HG03139 (cell line): ENCODE data around the gene AHI1.
"Not testable (repeated sequence)": the region's sequence is repeated elsewhere in the genome, so short reads cannot be mapped to it uniquely, and the experiment has no call there.

Experiments used
- ATAC-seq: cut with Tn5 transposase; IDR thresholded peaks from one replicate; pipeline ENCODE4 v1.9.1; 2021; ENCODE audit not compliant: unreplicated experiment

AHI1 gene

GRCh38 chr6:135506270-135506997, 8.9 kb upstream of the AHI1 start:
- peak; percentile 90 for ATAC-seq

DNA sequence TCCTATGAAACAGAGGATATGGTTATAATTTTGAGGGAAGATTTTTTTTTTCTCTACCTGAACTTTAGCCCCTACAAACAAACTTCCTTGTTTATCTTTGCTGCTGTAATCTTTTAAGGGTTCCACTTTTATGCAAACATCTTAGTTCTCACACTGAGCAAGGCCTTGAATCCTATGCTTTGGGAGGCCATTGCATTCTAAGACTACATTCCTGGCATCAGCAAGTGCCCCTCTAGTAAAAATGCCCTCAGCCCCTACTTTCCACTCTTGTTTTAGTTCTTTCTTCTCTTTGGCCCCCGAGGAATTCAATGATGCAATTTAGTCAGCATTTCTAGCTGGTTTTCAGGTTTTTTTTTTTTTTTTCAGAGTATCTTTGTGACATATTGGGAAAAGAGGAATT, 8.1 kb upstream of the AHI1 start:
- ATAC-seq: no peak

DNA sequence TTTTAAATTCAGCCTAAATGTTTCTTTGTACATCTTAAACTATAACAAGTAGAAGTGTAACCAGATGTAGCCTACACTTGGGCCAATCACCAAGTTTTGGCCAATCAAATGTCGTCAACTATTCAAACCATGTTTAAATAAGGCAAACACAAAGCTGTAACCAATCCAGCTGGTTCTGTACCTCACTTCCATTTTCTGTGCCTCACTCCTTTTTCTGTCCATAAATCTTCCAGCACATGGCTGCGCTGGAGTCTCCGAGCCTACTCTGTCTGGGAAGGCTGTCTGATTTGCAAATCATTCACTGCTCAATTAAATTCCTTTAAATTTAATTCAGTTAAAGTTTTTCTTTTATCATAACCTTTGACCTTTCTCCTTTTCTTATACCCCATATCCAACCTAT, 7.7 kb upstream of the AHI1 start:
- ATAC-seq: no peak

DNA sequence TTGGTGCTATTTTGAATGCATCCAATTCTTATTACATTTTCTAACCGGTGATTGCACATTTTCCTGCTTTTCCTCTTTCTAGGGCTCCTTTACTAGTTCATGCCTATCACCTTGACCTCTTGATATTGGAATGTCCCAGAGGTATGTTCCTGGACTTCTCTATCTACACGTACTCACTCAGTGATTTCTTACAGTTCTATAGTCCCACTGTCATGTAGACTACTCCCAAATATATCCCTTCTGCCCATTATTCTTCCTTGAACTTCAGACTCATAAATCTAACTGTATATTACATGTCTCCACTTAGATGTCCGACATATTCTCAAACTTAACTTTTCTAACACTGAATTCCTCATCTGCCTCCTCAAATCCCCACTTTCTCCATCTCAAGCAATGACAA, 7.2 kb upstream of the AHI1 start:
- no peak for ATAC-seq

- no peak for ATAC-seq
Observed at GRCh38 chr6:135503703-135504475, 6.3 kb upstream of the AHI1 start.

DNA sequence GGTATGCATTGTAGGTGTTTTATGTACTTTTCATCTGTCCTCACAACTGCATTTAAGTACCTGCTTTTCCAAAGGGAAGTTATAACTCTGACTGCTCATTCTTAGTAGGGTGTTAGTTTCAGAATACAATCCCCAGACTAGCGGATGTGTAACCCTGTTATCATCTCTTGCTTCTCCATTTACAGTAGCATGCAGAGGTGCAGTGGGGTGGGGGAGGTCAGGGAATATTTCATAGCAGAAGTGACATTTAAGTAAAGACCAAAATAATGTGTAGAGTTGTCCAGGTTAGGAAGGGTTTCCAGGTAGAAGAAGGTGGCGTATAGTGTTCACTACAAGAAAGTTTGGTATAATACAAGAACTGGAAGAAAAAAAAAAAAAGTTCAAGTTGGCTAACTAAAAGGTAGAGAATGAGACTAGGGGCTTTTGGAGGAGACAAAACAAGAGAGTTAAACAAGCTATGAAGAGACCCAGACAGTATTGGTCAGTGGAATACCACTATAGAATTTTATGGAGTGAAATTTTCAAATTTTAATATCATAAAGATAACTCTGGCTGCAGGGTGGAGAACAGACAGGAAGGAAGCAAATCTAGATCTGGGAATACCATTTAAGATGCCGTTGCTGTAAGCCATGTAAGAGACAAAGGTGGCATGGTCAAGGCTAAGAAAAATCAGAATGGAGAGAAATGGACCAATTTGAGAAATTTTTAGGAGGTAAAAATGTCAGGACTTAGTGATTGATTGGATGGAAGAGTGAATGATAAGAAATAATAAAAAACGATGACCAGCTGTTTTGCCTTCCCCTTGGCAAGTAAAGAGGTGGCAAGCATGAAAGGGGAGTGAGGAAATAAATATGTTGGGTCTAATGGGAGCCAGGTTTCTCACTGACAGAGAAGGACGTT, 2.2 kb upstream of the AHI1 start:
- no peak for ATAC-seq

GRCh38 chr6:135498185-135498841, 773 bp upstream of the AHI1 start:
- ATAC-seq: peak; percentile 29

GRCh38 chr6:135496800-135497411, 634 bp downstream of the AHI1 start:
- no peak for ATAC-seq

DNA sequence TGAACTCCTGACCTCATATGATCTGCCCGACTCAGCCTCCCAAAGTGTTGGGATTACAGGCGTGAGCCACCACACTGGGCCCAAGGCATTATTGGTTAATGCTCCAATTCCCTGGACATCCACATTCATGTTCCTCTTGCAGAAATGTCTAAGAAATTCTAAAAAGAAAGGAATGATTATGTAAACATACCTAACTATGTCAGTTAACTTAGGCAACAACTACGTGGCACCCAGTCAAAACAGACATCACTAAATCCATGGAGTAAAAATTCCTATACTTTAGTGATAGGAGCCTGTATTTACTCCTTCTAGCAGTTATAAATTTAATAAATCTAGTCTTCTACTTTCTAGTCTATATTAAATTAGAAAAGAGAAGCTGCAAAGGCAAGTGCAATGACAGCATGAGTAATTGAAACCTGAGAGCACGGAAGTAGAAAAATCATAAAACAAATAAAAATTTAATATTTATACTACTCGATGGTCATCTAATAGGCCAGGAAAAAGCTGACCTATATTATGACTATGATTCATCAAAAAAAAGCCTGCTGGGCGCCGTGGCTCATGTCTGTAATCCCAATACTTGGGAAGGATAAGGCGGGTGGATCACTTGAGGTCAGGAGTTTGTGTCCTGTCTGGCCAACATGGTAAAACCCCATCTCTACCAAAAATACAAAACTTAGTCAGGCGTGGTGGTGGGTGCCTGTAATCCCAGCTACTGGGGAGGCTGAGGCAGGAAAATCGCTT, 4.2 kb downstream of the AHI1 start:
- ATAC-seq: no peak

GRCh38 chr6:135490381-135490780, 7.2 kb downstream of the AHI1 start:
- no peak for ATAC-seq

GRCh38 chr6:135488023-135488422, 9.5 kb downstream of the AHI1 start:
- ATAC-seq: no peak

GRCh38 chr6:135483903-135484302, 13.6 kb downstream of the AHI1 start:
- ATAC-seq: not testable (repeated sequence)

DNA sequence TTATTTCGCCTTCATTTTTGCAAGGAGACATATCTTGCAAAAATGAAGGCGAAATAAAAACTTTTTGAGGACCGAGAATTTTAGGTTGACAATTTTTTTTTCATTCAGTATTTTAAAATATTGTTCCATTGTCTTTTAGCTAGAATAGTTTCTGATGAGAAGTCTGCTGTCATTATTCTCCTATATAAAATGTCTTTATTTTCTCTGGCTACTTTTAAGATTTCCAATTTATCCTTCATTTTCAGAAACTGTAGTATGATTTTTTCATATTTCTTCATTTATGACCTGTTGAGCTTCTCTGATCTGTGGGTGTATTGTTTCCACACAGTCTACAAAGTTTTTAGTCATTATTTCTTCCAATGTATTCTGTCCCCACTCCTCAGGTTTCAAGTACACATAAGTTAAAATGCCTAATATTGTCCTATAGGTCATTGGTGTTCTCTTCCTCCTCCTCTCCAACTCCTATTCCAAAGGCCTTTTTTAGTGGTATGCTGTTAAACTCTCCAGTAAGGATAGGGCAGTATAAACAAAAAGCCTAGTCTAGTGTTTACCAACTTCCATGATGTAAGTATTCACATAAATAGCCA, 15.7 kb downstream of the AHI1 start:
- no peak for ATAC-seq

- ATAC-seq: no peak
Observed at GRCh38 chr6:135479601-135480000, 17.9 kb downstream of the AHI1 start.

GRCh38 chr6:135478626-135479025, 18.9 kb downstream of the AHI1 start:
- no peak for ATAC-seq

DNA sequence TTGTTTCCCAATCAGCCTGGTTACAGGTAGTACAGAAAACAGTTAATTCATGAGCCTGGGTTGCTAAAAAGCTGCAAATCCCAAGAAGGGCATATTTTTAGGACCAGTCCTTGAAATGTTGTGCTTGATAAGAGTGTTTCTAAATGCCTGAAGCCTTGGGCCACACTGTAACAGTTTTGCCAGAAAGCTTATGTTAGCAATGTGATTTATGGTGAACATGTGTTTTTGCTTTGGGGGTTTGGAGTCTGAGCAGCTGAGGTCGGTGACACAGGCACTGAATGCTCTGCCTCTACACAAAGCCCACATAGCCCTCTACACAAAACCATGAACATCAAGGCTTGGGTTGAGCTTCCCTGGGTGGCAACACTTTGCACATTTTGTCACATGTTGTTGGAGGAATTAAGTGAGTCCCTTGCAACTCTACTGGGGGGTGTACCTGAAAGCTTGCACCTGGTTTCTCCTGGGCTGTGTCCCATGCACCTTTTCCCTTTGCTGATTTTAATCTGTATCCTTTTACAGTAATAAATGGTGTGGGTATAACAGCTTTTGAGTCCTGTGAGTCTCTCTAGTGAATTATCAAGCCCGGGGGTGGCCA, 22.2 kb downstream of the AHI1 start:
- ATAC-seq: no peak

DNA sequence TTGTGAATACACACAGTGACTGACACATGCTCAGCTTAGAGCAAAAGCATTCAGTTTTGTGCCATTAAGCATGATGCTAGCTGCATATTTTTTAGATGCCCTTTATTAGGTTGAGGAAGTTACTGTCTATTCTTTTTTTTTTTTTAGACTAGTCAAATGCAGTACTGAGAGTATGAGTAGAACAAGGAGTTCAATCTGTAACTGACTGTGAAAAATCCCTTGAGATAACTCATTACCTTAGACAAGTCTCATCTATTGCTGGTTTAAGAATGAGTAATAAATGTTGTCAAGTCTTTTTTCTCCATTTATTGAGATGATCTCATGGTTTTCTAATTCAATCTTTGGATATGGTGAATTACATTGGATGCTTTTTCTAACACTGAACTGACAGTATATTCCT, 23.2 kb downstream of the AHI1 start:
- ATAC-seq: no peak

GRCh38 chr6:135465903-135466302, 31.6 kb downstream of the AHI1 start:
- no peak for ATAC-seq

GRCh38 chr6:135465307-135465706, 32.2 kb downstream of the AHI1 start:
- ATAC-seq: peak; percentile 66
